Measurements from ENCODE around the gene PELI1. TPM values are rescaled to one million over a fixed set of nuclear protein-coding genes. Genes with fewer than 3 reads are reported as not detected.

PELI1 gene
- total RNA-seq, 1 experiment from 2014 or later, result 61.0 TPM

DNA sequence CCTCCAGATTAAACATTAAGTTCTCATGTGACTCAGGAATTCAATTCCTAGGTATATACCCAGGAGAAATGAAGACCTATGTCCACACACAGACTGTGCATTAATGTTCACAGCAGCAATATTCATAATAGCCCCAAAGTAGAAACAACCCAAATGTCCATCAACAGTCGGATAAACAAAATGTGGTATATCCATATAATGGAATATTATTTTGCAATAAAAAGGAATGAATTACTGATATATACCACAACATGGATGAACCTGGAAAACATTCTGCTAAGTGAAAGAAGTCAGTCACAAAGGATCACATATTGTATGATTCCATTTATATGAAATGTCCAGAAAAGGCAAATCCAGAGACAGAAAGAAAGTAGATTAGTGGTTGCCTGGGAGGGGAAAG is 20.5 kb downstream of the PELI1 start:
- Histone ChIP-seq H2AK5ac (ENCODE audit: insufficient read length, low read length) (no peak overlapping the region), H3K14ac (ENCODE audit: insufficient read depth, low read length) (no peak overlapping the region), H2AFZ (ENCODE audit: low read length) (no peak overlapping the region), H3K79me1 (ENCODE audit: insufficient read depth, low read depth, low read length, poor library complexity, severe bottlenecking) (peaks cover 3% of the 10 kb centered on the region), H3K18ac (ENCODE audit: insufficient read length, low read depth, low read length) (no peak overlapping the region), H3K9ac (ENCODE audit: extremely low read depth, insufficient read length, low read length) (no peak overlapping the region), H2BK20ac (ENCODE audit: low read depth, low read length, poor library complexity, severe bottlenecking) (no peak overlapping the region), H3K79me2 (ENCODE audit: insufficient read depth, low read length) (peaks cover 12% of the 10 kb centered on the region; the same call in 1 of the 2 replicates), H4K5ac (ENCODE audit: insufficient read length, low read depth, low read length) (no peak overlapping the region), H3K9me3 (ENCODE audit: control insufficient read depth, low read depth, low read length) (no peaks in the 10 kb centered on the region), H3K4ac (ENCODE audit: low read depth, low read length) (no peak overlapping the region), H3K23me2 (ENCODE audit: insufficient read length, low read depth, low read length, poor library complexity, severe bottlenecking) (no peaks in the 10 kb centered on the region), H2BK5ac (ENCODE audit: insufficient read length, low read length) (no peak overlapping the region), H4K91ac (ENCODE audit: insufficient read length, low read depth, low read length) (no peak overlapping the region), H3K4me2 (ENCODE audit: insufficient read depth, insufficient read length, low read length) (no peak overlapping the region), H3T11ph (ENCODE audit: low read length) (no peak overlapping the region), H3K23ac (ENCODE audit: insufficient read length, low read depth, low read length) (no peak overlapping the region), H2BK120ac (ENCODE audit: low read depth, low read length, poor library complexity, severe bottlenecking) (no peak overlapping the region), H3K56ac (ENCODE audit: insufficient read length, low read depth, low read length) (no peak overlapping the region), H3K27me3 (ENCODE audit: insufficient read depth, low read length) (no peaks in the 10 kb centered on the region), H4K20me1 (ENCODE audit: control insufficient read depth, insufficient read depth, insufficient read length) (no peaks in the 10 kb centered on the region), H3K4me1 (ENCODE audit: insufficient read depth, low read length) (no peaks in the 10 kb centered on the region; the same call in 1 of the 2 replicates), H4K8ac (replicated peaks; ENCODE audit: insufficient read length, low read depth, low read length) (no peak overlapping the region), H3K27ac (ENCODE audit: insufficient read length, low read depth, low read length) (no peak overlapping the region), H2BK15ac (ENCODE audit: low read depth, low read length) (no peak overlapping the region), H2BK12ac (ENCODE audit: insufficient read length, low read depth, low read length) (no peak overlapping the region)
- peaks cover 4 to 5% of the 10 kb centered on the region in 2 experiments for H3K9me3 Mint-ChIP-seq
- TF ChIP-seq, protein P1, sequence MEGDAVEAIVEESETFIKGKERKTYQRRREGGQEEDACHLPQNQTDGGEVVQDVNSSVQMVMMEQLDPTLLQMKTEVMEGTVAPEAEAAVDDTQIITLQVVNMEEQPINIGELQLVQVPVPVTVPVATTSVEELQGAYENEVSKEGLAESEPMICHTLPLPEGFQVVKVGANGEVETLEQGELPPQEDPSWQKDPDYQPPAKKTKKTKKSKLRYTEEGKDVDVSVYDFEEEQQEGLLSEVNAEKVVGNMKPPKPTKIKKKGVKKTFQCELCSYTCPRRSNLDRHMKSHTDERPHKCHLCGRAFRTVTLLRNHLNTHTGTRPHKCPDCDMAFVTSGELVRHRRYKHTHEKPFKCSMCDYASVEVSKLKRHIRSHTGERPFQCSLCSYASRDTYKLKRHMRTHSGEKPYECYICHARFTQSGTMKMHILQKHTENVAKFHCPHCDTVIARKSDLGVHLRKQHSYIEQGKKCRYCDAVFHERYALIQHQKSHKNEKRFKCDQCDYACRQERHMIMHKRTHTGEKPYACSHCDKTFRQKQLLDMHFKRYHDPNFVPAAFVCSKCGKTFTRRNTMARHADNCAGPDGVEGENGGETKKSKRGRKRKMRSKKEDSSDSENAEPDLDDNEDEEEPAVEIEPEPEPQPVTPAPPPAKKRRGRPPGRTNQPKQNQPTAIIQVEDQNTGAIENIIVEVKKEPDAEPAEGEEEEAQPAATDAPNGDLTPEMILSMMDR (conservative IDR thresholded peaks at IDR 0.05), result no peak
- H3K27ac Mint-ChIP-seq, result no peak overlapping the region
- no peak overlapping the region for H3K4me3 Mint-ChIP-seq
- DNase-seq, result no peak
- no CpG with 5 or more reads among the region's 1 CpG for WGBS (ENCODE audit: extremely low coverage, insufficient read length, low lambda C conversion rate)
- peaks cover 30 to 36% of the 10 kb centered on the region in 2 experiments for H3K4me1 Mint-ChIP-seq
- peaks cover 6 to 16% (median 11%) of the 10 kb centered on the region in 3 experiments for H3K36me3 Mint-ChIP-seq (ENCODE audit: insufficient read depth in 1 of 3, low read depth in 3 of 3)
- H3K27me3 Mint-ChIP-seq (ENCODE audit: low read depth), result no peaks in the 10 kb centered on the region

Data from H9 (cell line).